ENCODE data around the gene CCDC88C. TPM values are rescaled to one million over a fixed set of nuclear protein-coding genes. Genes with fewer than 3 reads are reported as not detected.

CCDC88C gene
- total RNA-seq, 6 donors from 2014 or later, result 33.1 to 119 (median 54.5) TPM

DNA sequence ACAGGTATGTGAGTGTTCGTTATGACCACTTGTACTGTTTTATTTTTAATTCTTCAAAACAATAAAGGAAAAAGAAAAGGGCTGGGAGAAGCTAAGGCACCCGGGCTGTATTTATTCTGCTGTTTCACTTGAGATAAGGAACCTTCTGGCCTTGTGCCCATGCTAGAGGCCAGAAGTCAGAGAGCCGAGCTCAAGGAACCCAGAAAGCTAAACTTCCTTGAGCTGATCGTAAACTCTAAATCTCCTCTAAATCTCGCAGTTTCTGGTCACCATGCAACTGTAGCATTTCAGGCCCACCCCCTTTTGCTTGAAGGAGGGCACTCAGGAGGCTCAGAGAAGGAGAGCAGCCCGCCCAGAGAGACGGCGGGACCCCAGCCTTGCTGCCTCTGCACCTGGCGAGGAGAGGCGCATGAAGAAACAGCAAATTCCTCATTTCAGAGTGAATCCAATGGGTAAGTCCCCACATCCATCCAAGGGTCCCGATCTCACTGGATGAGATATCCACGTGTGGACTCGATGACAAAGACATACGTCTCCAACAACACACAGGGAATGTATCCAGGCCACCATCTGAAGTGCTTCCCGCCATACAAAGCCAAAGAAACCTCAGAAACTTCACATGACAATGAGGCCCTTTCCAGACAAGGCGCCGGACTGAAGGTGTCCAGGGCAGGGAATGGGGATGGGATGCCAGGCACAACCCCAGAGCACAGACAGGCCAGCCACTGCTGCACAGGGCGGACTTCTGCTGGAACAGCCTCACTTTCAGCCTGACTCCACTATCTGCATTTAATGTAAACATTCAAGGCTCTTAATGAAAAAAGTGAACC lies 14.6 kb downstream of the CCDC88C start:
- ATAC-seq (ENCODE audit: low FRiP score in 2 of 2) (peak; percentile 34 to 57), DNase-seq (peak in 1 of 2 donors; percentile 80)
- H3K27me3 ChIP-seq, result no peaks in the 10 kb centered on the region
- H3K9me3 ChIP-seq, result no peaks in the 10 kb centered on the region
- H3K27ac ChIP-seq, result peak overlapping the region; percentile 62 to 82 (median 65)
- H3K36me3 ChIP-seq, result peaks cover 0 to 3% (median 0%) of the 10 kb centered on the region in 4 donors
- peak overlapping the region in 1 of 4 donors; percentile 3 for H3K4me3 ChIP-seq
- H3K4me1 ChIP-seq, result peaks cover 53 to 82% (median 72%) of the 10 kb centered on the region in 4 donors
- WGBS, 2 donors, result 39 to 49% methylated on average over 17 to 18 of the region's 18 CpGs
- TF ChIP-seq EP300 (IDR thresholded peaks at IDR 0.05) (no peak), CTCF (IDR thresholded peaks at IDR 0.05) (no peak), POLR2AphosphoS5 (IDR thresholded peaks at IDR 0.05) (no peak), POLR2A (IDR thresholded peaks at IDR 0.05) (no peak)

GRCh38 chr14:91402348-91402747 lies 15.3 kb downstream of the CCDC88C start:
- no peak overlapping the region for H3K4me3 ChIP-seq
- TF ChIP-seq EP300 (IDR thresholded peaks at IDR 0.05), result no peak
- no peak for TF ChIP-seq CTCF (IDR thresholded peaks at IDR 0.05)
- TF ChIP-seq POLR2A (IDR thresholded peaks at IDR 0.05), result no peak
- no peak for TF ChIP-seq POLR2AphosphoS5 (IDR thresholded peaks at IDR 0.05)
- H3K27ac ChIP-seq, result peak overlapping the region; percentile 62 to 82 (median 65)
- H3K36me3 ChIP-seq, result peaks cover 0 to 3% (median 0%) of the 10 kb centered on the region in 4 donors
- DNase-seq, result no peak
- H3K9me3 ChIP-seq, result no peaks in the 10 kb centered on the region
- H3K4me1 ChIP-seq, result peaks cover 59 to 88% (median 78%) of the 10 kb centered on the region in 4 donors
- WGBS, 2 donors, result 22 to 29% methylated on average over 6 of the region's 6 CpGs
- no peaks in the 10 kb centered on the region for H3K27me3 ChIP-seq
- ATAC-seq (ENCODE audit: low FRiP score in 2 of 2), result no peak

DNA sequence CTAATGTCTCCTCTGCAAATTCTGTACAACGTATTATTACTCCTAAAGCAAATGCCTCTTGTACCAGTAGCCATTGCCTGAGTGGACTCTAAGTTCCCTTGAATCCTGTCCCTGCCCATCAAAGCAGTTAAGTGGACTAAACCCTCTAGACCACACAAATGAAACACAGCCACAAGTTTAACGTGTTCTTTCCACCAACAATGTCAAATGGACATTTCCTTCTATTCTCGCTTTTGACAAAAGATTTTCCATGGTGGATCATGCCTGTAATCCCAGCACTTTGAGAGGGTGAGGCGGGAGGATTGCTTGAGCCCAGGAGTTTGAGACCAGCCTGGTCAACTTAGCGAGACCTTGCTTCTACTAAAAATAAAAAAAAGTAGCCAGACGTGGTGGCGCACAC lies 15.9 kb downstream of the CCDC88C start:
- DNase-seq (no peak), ATAC-seq (ENCODE audit: low FRiP score in 2 of 2) (no peak)
- TF ChIP-seq POLR2A (IDR thresholded peaks at IDR 0.05) (no peak), POLR2AphosphoS5 (IDR thresholded peaks at IDR 0.05) (no peak), CTCF (IDR thresholded peaks at IDR 0.05) (no peak)
- Histone ChIP-seq H3K27me3 (no peaks in the 10 kb centered on the region), H3K36me3 (no peaks in the 10 kb centered on the region), H3K9me3 (no peaks in the 10 kb centered on the region), H3K4me3 (no peak overlapping the region), H3K27ac (peak overlapping the region; percentile 62 to 82 (median 65)), H3K4me1 (peaks cover 65 to 94% (median 82%) of the 10 kb centered on the region in 4 donors)
- WGBS, 2 donors, result 79 to 84% methylated on average over 7 of the region's 7 CpGs

- H3K27ac ChIP-seq, result peak overlapping the region in 3 of 4 donors; percentile 1 to 79 (median 43)
- H3K4me1 ChIP-seq, result peaks cover 62 to 96% (median 78%) of the 10 kb centered on the region in 4 donors
- H3K36me3 ChIP-seq, result no peaks in the 10 kb centered on the region
- no peaks in the 10 kb centered on the region for H3K9me3 ChIP-seq
- ATAC-seq (ENCODE audit: low FRiP score in 2 of 2) (no peak), DNase-seq (no peak)
- H3K4me3 ChIP-seq, result no peak overlapping the region
- no peaks in the 10 kb centered on the region for H3K27me3 ChIP-seq
- WGBS, 2 donors, result 62 to 79% methylated on average over 1 of the region's 1 CpG
- no peak for TF ChIP-seq EP300 (IDR thresholded peaks at IDR 0.05)
- no peak for TF ChIP-seq CTCF (IDR thresholded peaks at IDR 0.05)
- TF ChIP-seq POLR2A (IDR thresholded peaks at IDR 0.05), result no peak
- no peak for TF ChIP-seq POLR2AphosphoS5 (IDR thresholded peaks at IDR 0.05)
These were observed 16.9 kb downstream of the CCDC88C start for GRCh38 chr14:91400696-91401095.

Data from upper lobe of left lung (tissue), 6 donors.